Measurements from ENCODE around the gene RAB3GAP2.
"Not testable (repeated sequence)": the region's sequence is repeated elsewhere in the genome, so short reads cannot be mapped to it uniquely, and the experiment has no call there.

Gene RAB3GAP2

GRCh38 chr1:220144051-220144450 is 128.2 kb downstream of the RAB3GAP2 start:
- DNase-seq (ENCODE audit: low read depth in 2 of 2): no peak

- no peak for DNase-seq (ENCODE audit: low read depth in 2 of 2)
Measured at GRCh38 chr1:220139966-220140365, 132.3 kb downstream of the RAB3GAP2 start.

- no peak for DNase-seq (ENCODE audit: low read depth in 2 of 2)
Measured at GRCh38 chr1:220137019-220137786, 135.1 kb downstream of the RAB3GAP2 start.

- no peak for DNase-seq (ENCODE audit: low read depth in 2 of 2)
Measured at GRCh38 chr1:220135755-220136154, 136.5 kb downstream of the RAB3GAP2 start.

GRCh38 chr1:220129479-220130210 is 142.6 kb downstream of the RAB3GAP2 start:
- DNase-seq (ENCODE audit: low read depth in 2 of 2): no peak

GRCh38 chr1:220127076-220127475 is 145.2 kb downstream of the RAB3GAP2 start:
- DNase-seq (ENCODE audit: low read depth in 2 of 2): no peak

- DNase-seq (ENCODE audit: low read depth in 2 of 2): no peak
Measured at GRCh38 chr1:220124542-220124941, 147.7 kb downstream of the RAB3GAP2 start.

- DNase-seq (ENCODE audit: low read depth in 2 of 2): no peak
Measured at GRCh38 chr1:220123889-220124288, 148.4 kb downstream of the RAB3GAP2 start.

- no peak for DNase-seq (ENCODE audit: low read depth in 2 of 2)
Measured at GRCh38 chr1:220123066-220123465, 149.2 kb downstream of the RAB3GAP2 start.

- no peak for DNase-seq (ENCODE audit: low read depth in 2 of 2)
Measured at GRCh38 chr1:220121791-220122530, 150.3 kb downstream of the RAB3GAP2 start.

GRCh38 chr1:220119043-220119512 is 153.2 kb downstream of the RAB3GAP2 start:
- no peak for DNase-seq (ENCODE audit: low read depth in 2 of 2)

- no peak for DNase-seq (ENCODE audit: low read depth in 2 of 2)
Measured at GRCh38 chr1:220113136-220113695, 159.0 kb downstream of the RAB3GAP2 start.

GRCh38 chr1:220112600-220112999 is 159.7 kb downstream of the RAB3GAP2 start:
- DNase-seq (ENCODE audit: low read depth in 2 of 2): not testable (repeated sequence)

GRCh38 chr1:220110473-220110872 is 161.8 kb downstream of the RAB3GAP2 start:
- not testable (repeated sequence) for DNase-seq (ENCODE audit: low read depth in 2 of 2)

GRCh38 chr1:220099826-220100225 is 172.4 kb downstream of the RAB3GAP2 start:
- no peak for DNase-seq (ENCODE audit: low read depth in 2 of 2)
